ENCODE data around the gene LTN1. TPM values are rescaled to one million over a fixed set of nuclear protein-coding genes. Genes with fewer than 3 reads are reported as not detected.
A peak's percentile ranks its signal among the peaks of the same experiment; 100 is the strongest.

LTN1 gene
- 3.8 TPM for polyA plus RNA-seq (2012; ENCODE audit: low read depth, missing spikeins)

- TF ChIP-seq TAF1 (IDR thresholded peaks at IDR 0.05; ENCODE audit: low read depth, low read length) (peak; percentile 71), POLR2AphosphoS5 (IDR thresholded peaks at IDR 0.05; ENCODE audit: low read depth, low read length) (peak; percentile 87), POU2F2 (IDR thresholded peaks at IDR 0.05; ENCODE audit: low read depth, low read length) (peak; percentile 13; the same call in 1 of the 2 replicates), SPI1 (IDR thresholded peaks at IDR 0.05; ENCODE audit: low read depth, low read length) (peak; percentile 63), POLR2A (IDR thresholded peaks at IDR 0.05; ENCODE audit: low read depth, low read length) (peak; percentile 80), PAX5 (IDR thresholded peaks at IDR 0.05; ENCODE audit: insufficient read depth, low read length, severe bottlenecking) (no peak)
- DNase-seq (ENCODE audit: insufficient read length, low spot score): peak; percentile 84
- peak; percentile 97 for FAIRE-seq
Measured at GRCh38 chr21:28992526-28993292, at the start of gene LTN1. Gene LTN1, minus strand, starts transcription at chr21:28992877. Its CDS starts 72 bp downstream, at chr21:28992805.

GRCh38 chr21:29034678-29035077, 42.0 kb upstream of the LTN1 start:
- peak; percentile 96 for TF ChIP-seq SPI1 (IDR thresholded peaks at IDR 0.05; ENCODE audit: low read depth, low read length)
- TF ChIP-seq POLR2AphosphoS5 (IDR thresholded peaks at IDR 0.05; ENCODE audit: low read depth, low read length): no peak
- TF ChIP-seq PAX5 (IDR thresholded peaks at IDR 0.05; ENCODE audit: insufficient read depth, low read length, severe bottlenecking): no peak
- FAIRE-seq: no peak
- no peak for DNase-seq (ENCODE audit: insufficient read length, low spot score)

GRCh38 chr21:29033871-29034270, 41.2 kb upstream of the LTN1 start:
- no peak for TF ChIP-seq TAF1 (IDR thresholded peaks at IDR 0.05; ENCODE audit: low read depth, low read length)
- TF ChIP-seq SPI1 (IDR thresholded peaks at IDR 0.05; ENCODE audit: low read depth, low read length): no peak
- TF ChIP-seq POU2F2 (IDR thresholded peaks at IDR 0.05; ENCODE audit: low read depth, low read length): no peak
- TF ChIP-seq PAX5 (IDR thresholded peaks at IDR 0.05; ENCODE audit: insufficient read depth, low read length, severe bottlenecking): no peak
- TF ChIP-seq POLR2A (IDR thresholded peaks at IDR 0.05; ENCODE audit: low read depth, low read length): no peak
- TF ChIP-seq POLR2AphosphoS5 (IDR thresholded peaks at IDR 0.05; ENCODE audit: low read depth, low read length): no peak
- no peak for FAIRE-seq
- no peak for DNase-seq (ENCODE audit: insufficient read length, low spot score)

- DNase-seq (ENCODE audit: insufficient read length, low spot score) (no peak), FAIRE-seq (no peak)
- TF ChIP-seq POLR2A (IDR thresholded peaks at IDR 0.05; ENCODE audit: low read depth, low read length) (no peak), POU2F2 (IDR thresholded peaks at IDR 0.05; ENCODE audit: low read depth, low read length) (no peak), PAX5 (IDR thresholded peaks at IDR 0.05; ENCODE audit: insufficient read depth, low read length, severe bottlenecking) (no peak), POLR2AphosphoS5 (IDR thresholded peaks at IDR 0.05; ENCODE audit: low read depth, low read length) (no peak), SPI1 (IDR thresholded peaks at IDR 0.05; ENCODE audit: low read depth, low read length) (no peak), TAF1 (IDR thresholded peaks at IDR 0.05; ENCODE audit: low read depth, low read length) (no peak)
Measured at GRCh38 chr21:29033301-29033700, 40.6 kb upstream of the LTN1 start.

GRCh38 chr21:29030909-29031308, 38.2 kb upstream of the LTN1 start:
- FAIRE-seq (no peak), DNase-seq (ENCODE audit: insufficient read length, low spot score) (no peak)
- TF ChIP-seq TAF1 (IDR thresholded peaks at IDR 0.05; ENCODE audit: low read depth, low read length): no peak
- no peak for TF ChIP-seq SPI1 (IDR thresholded peaks at IDR 0.05; ENCODE audit: low read depth, low read length)
- TF ChIP-seq POLR2A (IDR thresholded peaks at IDR 0.05; ENCODE audit: low read depth, low read length): no peak
- no peak for TF ChIP-seq PAX5 (IDR thresholded peaks at IDR 0.05; ENCODE audit: insufficient read depth, low read length, severe bottlenecking)
- TF ChIP-seq POU2F2 (IDR thresholded peaks at IDR 0.05; ENCODE audit: low read depth, low read length): no peak
- TF ChIP-seq POLR2AphosphoS5 (IDR thresholded peaks at IDR 0.05; ENCODE audit: low read depth, low read length): no peak

- TF ChIP-seq POU2F2 (IDR thresholded peaks at IDR 0.05; ENCODE audit: low read depth, low read length) (no peak), POLR2A (IDR thresholded peaks at IDR 0.05; ENCODE audit: low read depth, low read length) (no peak), SPI1 (IDR thresholded peaks at IDR 0.05; ENCODE audit: low read depth, low read length) (no peak), PAX5 (IDR thresholded peaks at IDR 0.05; ENCODE audit: insufficient read depth, low read length, severe bottlenecking) (no peak), POLR2AphosphoS5 (IDR thresholded peaks at IDR 0.05; ENCODE audit: low read depth, low read length) (no peak), TAF1 (IDR thresholded peaks at IDR 0.05; ENCODE audit: low read depth, low read length) (no peak)
- FAIRE-seq (no peak), DNase-seq (ENCODE audit: insufficient read length, low spot score) (no peak)
Measured at GRCh38 chr21:29029524-29029923, 36.8 kb upstream of the LTN1 start.

GRCh38 chr21:29025328-29025713, 32.6 kb upstream of the LTN1 start:
- TF ChIP-seq SPI1 (IDR thresholded peaks at IDR 0.05; ENCODE audit: low read depth, low read length): no peak
- no peak for TF ChIP-seq POLR2A (IDR thresholded peaks at IDR 0.05; ENCODE audit: low read depth, low read length)

GRCh38 chr21:29024474-29025327, 32.0 kb upstream of the LTN1 start, which contains the start of gene USP16:
Gene USP16, plus strand, starts transcription at chr21:29024668. Its CDS starts 3,246 bp downstream, at chr21:29027914.
- FAIRE-seq (peak; percentile 97), DNase-seq (ENCODE audit: insufficient read length, low spot score) (peak; percentile 85)
- TF ChIP-seq TAF1 (IDR thresholded peaks at IDR 0.05; ENCODE audit: low read depth, low read length) (peak; percentile 68; the same call in 1 of the 2 replicates), SPI1 (IDR thresholded peaks at IDR 0.05; ENCODE audit: low read depth, low read length) (peak; percentile 52), POLR2AphosphoS5 (IDR thresholded peaks at IDR 0.05; ENCODE audit: low read depth, low read length) (peak; percentile 96), POLR2A (IDR thresholded peaks at IDR 0.05; ENCODE audit: low read depth, low read length) (peak; percentile 92), POU2F2 (IDR thresholded peaks at IDR 0.05; ENCODE audit: low read depth, low read length) (peak; percentile 45; the same call in 1 of the 2 replicates), PAX5 (IDR thresholded peaks at IDR 0.05; ENCODE audit: insufficient read depth, low read length, severe bottlenecking) (no peak)

More at GRCh38 chr21:29025328-29025713, 32.6 kb upstream of the LTN1 start:
- FAIRE-seq: peak; percentile 20
- DNase-seq (ENCODE audit: insufficient read length, low spot score): no peak

GRCh38 chr21:29022166-29022565, 29.5 kb upstream of the LTN1 start:
- DNase-seq (ENCODE audit: insufficient read length, low spot score) (no peak), FAIRE-seq (no peak)
- TF ChIP-seq PAX5 (IDR thresholded peaks at IDR 0.05; ENCODE audit: insufficient read depth, low read length, severe bottlenecking): no peak

Measured in GM12891 (cell line).